K562 (cell line): ENCODE measurements around the gene TASP1. TPM values are rescaled to one million over a fixed set of nuclear protein-coding genes. Genes with fewer than 3 reads are reported as not detected.

Source experiments
- ATAC-seq: fragments of 200-7000 bp; cut with Tn5 transposase; 3 replicates; pipeline ENCODE4 v1.9.1; 2020; ENCODE audit warnings: moderate library complexity
- Bru-seq: library from RNA; stranded (reverse); fragments of 400-500 nt; gene quantifications from one replicate; lab custom pipeline; 2021; lab: Mats Ljungman, UMichigan
- BruChase-seq, 2 experiments: library from RNA; stranded (reverse); fragments of 400-500 nt; gene quantifications; one replicate each; lab custom pipeline; 2021; lab: Mats Ljungman, UMichigan
- BruUV-seq: library from RNA; stranded (reverse); fragments of 400-500 nt; replicated peaks from 2 replicates; lab custom pipeline; 2021; lab: Mats Ljungman, UMichigan
- CTCF ChIA-PET: fragments of 300-600 bp; formaldehyde crosslinking; extraction: SDS; loops from one replicate; lab custom pipeline; 2021; ENCODE audit warnings: low intra/inter-chr PET ratio; lab: Yijun Ruan, JAX
- POLR2A ChIA-PET: fragments of 300-600, 350-650 bp; sonication (Branson Sonifier 250); formaldehyde crosslinking; extraction: SDS; loops from one replicate; lab custom pipeline; 2021; ENCODE audit warnings: antibody characterized with exemption, inconsistent platforms; lab: Yijun Ruan, JAX
- DNase-seq, 4 experiments: peaks; one replicate each; pipeline versions ENCODE4 v3.0.0 to v3.0.0-alpha.2; 2011 to 2018; ENCODE audit warnings: low spot score in 3 of 4, mixed read lengths in 3 of 4; ENCODE audit errors: extremely low read depth in 1 of 4
- FAIRE-seq: peaks from 2 replicates; lab custom pipeline; 2011; peaks lifted over from hg19 to GRCh38; lab: Jason Lieb, UNC
- H2AFZ ChIP-seq: 2 replicates; pipeline ENCODE4 v1.6.0; 2011; ENCODE audit warnings: low read depth, low read length, control low read depth, inconsistent platforms
- H3K27ac ChIP-seq: fragments of 200-600 bp; 3 replicates; pipeline ENCODE4 v1.8.0; 2011; ENCODE audit warnings: low read depth, mild to moderate bottlenecking, control low read depth, inconsistent platforms, low read length, moderate library complexity, mixed read lengths; ENCODE audit errors: extremely low read depth
- H3K27me3 ChIP-seq, 2 experiments: fragments of 300-600 bp in 1 of 2; 2 replicates in 1 of 2; 3 replicates in 1 of 2; pipeline versions ENCODE4 v1.6.0 to v1.8.0; 2011; ENCODE audit warnings: inconsistent platforms in 2 of 2, low read length in 2 of 2, mild to moderate bottlenecking in 1 of 2, mixed read lengths in 1 of 2, moderate library complexity in 1 of 2; ENCODE audit not compliant: control insufficient read depth in 2 of 2, insufficient read depth in 2 of 2
- H3K36me3 ChIP-seq: fragments of 300-600 bp; 3 replicates; pipeline ENCODE4 v1.8.0; 2011; ENCODE audit warnings: mild to moderate bottlenecking, low read length, inconsistent platforms; ENCODE audit not compliant: control insufficient read depth, insufficient read depth
- H3K4me1 ChIP-seq, 2 experiments: fragments of 200-600 bp in 1 of 2; replicated peaks in 1 of 2; 2 replicates in 1 of 2; 3 replicates in 1 of 2; pipeline versions ENCODE4 v1.5.1 to v1.8.0; 2011; ENCODE audit warnings: inconsistent platforms in 2 of 2, low read length in 2 of 2, mild to moderate bottlenecking in 1 of 2, mixed read lengths in 1 of 2, moderate library complexity in 1 of 2; ENCODE audit not compliant: control insufficient read depth in 2 of 2, insufficient read depth in 2 of 2
- H3K4me2 ChIP-seq: 2 replicates; pipeline ENCODE4 v1.6.1; 2011; ENCODE audit warnings: low read length, control low read depth, inconsistent platforms, mixed read lengths; ENCODE audit not compliant: insufficient read depth
- H3K4me3 ChIP-seq: fragments of 200-600 bp; sonication (generic), shearing (Covaris generic); 2 replicates; pipeline ENCODE4 v1.5.1; 2016; ENCODE audit warnings: control low read depth, inconsistent platforms
- H3K79me2 ChIP-seq: fragments of 200-600 bp; 3 replicates; pipeline ENCODE4 v1.8.0; 2011; ENCODE audit warnings: low read length, inconsistent platforms; ENCODE audit not compliant: control insufficient read depth, insufficient read depth
- H3K9ac ChIP-seq, 2 experiments: 2 replicates each; pipeline versions ENCODE4 v1.6.0 to v1.6.1; 2011; ENCODE audit warnings: low read depth in 2 of 2, low read length in 2 of 2, control low read depth in 1 of 2, inconsistent platforms in 1 of 2, mild to moderate bottlenecking in 1 of 2, mixed read lengths in 1 of 2; ENCODE audit not compliant: insufficient read depth in 1 of 2
- H3K9me1 ChIP-seq: one replicate; pipeline ENCODE4 v1.6.0; 2011; ENCODE audit warnings: inconsistent platforms, mild to moderate bottlenecking, low read length, moderate library complexity; ENCODE audit not compliant: control insufficient read depth, insufficient read depth
- H3K9me3 ChIP-seq: replicated peaks from 2 replicates; pipeline ENCODE4 v1.5.1; 2011; ENCODE audit warnings: low read depth, low read length, inconsistent platforms; ENCODE audit not compliant: control insufficient read depth, insufficient read depth
- H4K20me1 ChIP-seq: replicated peaks from 2 replicates; pipeline ENCODE4 v1.6.1; 2011; ENCODE audit warnings: low read length, inconsistent platforms, mixed read lengths; ENCODE audit not compliant: control insufficient read depth, insufficient read depth
- ATF1 ChIP-seq, 2 experiments: fragments of 450-650 bp in 1 of 2; IDR thresholded peaks; 2 replicates each; pipeline ENCODE4 v1.6.1; 2016; ENCODE audit warnings: missing compliant biosample characterization in 1 of 2, missing genetic modification characterization in 1 of 2
- HCFC1 ChIP-seq: IDR thresholded peaks from 2 replicates; pipeline ENCODE4 v1.6.1; 2012; ENCODE audit warnings: low read depth, low read length, improper control_type of control experiment
- HDAC2 ChIP-seq: fragments of 450-650 bp; IDR thresholded peaks from 2 replicates; pipeline ENCODE4 v1.6.1; 2016; ENCODE audit warnings: mild to moderate bottlenecking
- HDGF ChIP-seq: fragments of 450-650 bp; IDR thresholded peaks from 2 replicates; pipeline ENCODE4 v1.6.1; 2016
- MNT ChIP-seq, 2 experiments: fragments of 450-650 bp; conservative IDR thresholded peaks; 2 replicates each; pipeline ENCODE4 v1.6.1; 2017; ENCODE audit warnings: mild to moderate bottlenecking in 2 of 2, moderate library complexity in 2 of 2
- PHB2 ChIP-seq: fragments of 450-650 bp; IDR thresholded peaks from 2 replicates; pipeline ENCODE4 v1.6.1; 2017; ENCODE audit warnings: low read depth
- SOX6 ChIP-seq: fragments of 450-650 bp; IDR thresholded peaks from 2 replicates; pipeline ENCODE4 v1.6.1; 2014; ENCODE audit warnings: mild to moderate bottlenecking
- TFE3 ChIP-seq: fragments of 450-650 bp; formaldehyde crosslinking; IDR thresholded peaks from 2 replicates; pipeline ENCODE4 v1.4.0; 2020; ENCODE audit warnings: mild to moderate bottlenecking, mixed read lengths
- whole genome bisulfite sequencing: fragments of 100-300 bp; shearing (Covaris generic); methylation state at CpG from one replicate; pipeline ENCODE4 v1.1.6; 2016; ENCODE audit warnings: low coverage, mixed read lengths; ENCODE audit not compliant: insufficient coverage; ENCODE audit errors: missing lambda C conversion rate; 5-methylcytosine and 5-hydroxymethylcytosine counted together
- in situ Hi-C: fragments of 300-500 bp; cut with MboI; formaldehyde crosslinking; loops from 4 replicates; pipeline ENCODE4 v1.15.0; 2018; ENCODE audit warnings: inconsistent platforms, mixed read lengths
- intact Hi-C: fragments of 100-400 bp; cut with micrococcal nuclease; formaldehyde crosslinking; loops from 2 replicates; pipeline ENCODE4 v1.14.2; 2022
- long read RNA-seq, 3 experiments: library from polyadenylated mRNA in 2 of 3; library from RNA in 1 of 3; unstranded in 2 of 3; stranded (forward) in 1 of 3; transcript quantifications; one replicate each; pipeline ENCODE4 v2.0.0, GENCODE V29; 2019 to 2022
- polyA minus RNA-seq, 3 experiments: library from RNA; depleted of rRNA, polyadenylated mRNA; stranded (reverse); fragments of >200 nt; gene quantifications; 2 replicates each; pipeline ENCODE4 v1.2.3, GENCODE V29; 2011
- polyA plus RNA-seq, 8 experiments: library from polyadenylated mRNA; depleted of rRNA in 4 of 8; stranded (reverse) in 5 of 8; unstranded in 3 of 8; fragments of >200 nt; fragmentation: Nextera tagmentation in 2 of 8; fragmentation: Illumina TruSeq in 1 of 8; extraction: Ambion mirVana in 2 of 8; extraction: Trizol in 1 of 8; gene quantifications; 2 replicates each; pipeline versions ENCODE4 v1.2.1 to v1.2.3, GENCODE V29; 2011 to 2014; ENCODE audit warnings: inconsistent platforms in 1 of 8, missing spikeins in 1 of 8
- total RNA-seq, 7 experiments: library from RNA; depleted of rRNA in 6 of 7; stranded (reverse); fragments of >200 nt in 6 of 7; fragmentation: Illumina TruSeq in 2 of 7; extraction: Trizol in 2 of 7; gene quantifications; 2 replicates each; pipeline versions ENCODE4 v1.2.1 to v1.2.3, GENCODE V29; 2011 to 2021; ENCODE audit warnings: low replicate concordance in 1 of 7
- TF ChIP-seq, protein P1 (sequence below): IDR thresholded peaks from 2 replicates; pipeline ENCODE4 v1.6.1; 2011; ENCODE audit not compliant: insufficient read length; ENCODE audit errors: extremely low read depth
- TF ChIP-seq, protein P2 (sequence below): IDR thresholded peaks from 2 replicates; pipeline ENCODE4 v1.6.1; 2012; ENCODE audit warnings: low read depth, low read length, improper control_type of control experiment, borderline replicate concordance

TASP1 gene
- total RNA-seq (2011; cell fraction: chromatin; rRNA removed; ENCODE audit: low replicate concordance), result 24.9 and 39.3 TPM in 2 replicates
- 9.3 and 14.9 TPM in 2 replicates for total RNA-seq (2011; cell fraction: nucleolus; rRNA removed)
- total RNA-seq (2011; cell fraction: nucleoplasm; rRNA removed), result 16.5 and 18.9 TPM in 2 replicates
- total RNA-seq (2014; rRNA removed) (5.1 and 5.2 TPM in 2 replicates), total RNA-seq (2014; rRNA removed; fragmentation: Illumina TruSeq; extraction: Trizol) (7.1 and 8.3 TPM in 2 replicates), total RNA-seq (2015; rRNA removed; fragmentation: Illumina TruSeq; extraction: Trizol) (5.4 and 6.4 TPM in 2 replicates), total RNA-seq (2021) (5.4 and 5.9 TPM in 2 replicates), polyA plus RNA-seq (2011; rRNA removed) (8.3 and 11.4 TPM in 2 replicates), polyA plus RNA-seq (2014; fragmentation: Illumina TruSeq; extraction: Trizol) (3.7 and 4.6 TPM in 2 replicates), polyA plus RNA-seq (2014; fragmentation: Nextera tagmentation; extraction: Ambion mirVana) (10 to 100 TPM in 1 of 2 experiments, 1 to 10 TPM in 1; 8.6 to 10.6 TPM), polyA plus RNA-seq (2014; rRNA removed) (5.1 and 6.4 TPM in 2 replicates), polyA minus RNA-seq (2011; rRNA and poly(A)+ RNA removed) (18.3 and 40.1 TPM in 2 replicates), Bru-seq, nascent RNA (percentile 64 among the genes with signal in this experiment), BruChase-seq, experiment 1, labeled RNA remaining after a 2-hour chase (percentile 65 among the genes with signal in this experiment), BruChase-seq, experiment 2, labeled RNA remaining after a 6-hour chase (percentile 61 among the genes with signal in this experiment)
- polyA plus RNA-seq (2011; cell fraction: cytosol; rRNA removed), result 1.9 and 5.8 TPM in 2 replicates
- polyA plus RNA-seq (2011; cell fraction: nucleus; rRNA removed), result 7.0 and 14.3 TPM in 2 replicates
- 4.4 TPM in 2 replicates for polyA plus RNA-seq (2012)
- 2.8 and 8.0 TPM in 2 replicates for polyA minus RNA-seq (2011; cell fraction: cytosol; rRNA and poly(A)+ RNA removed)
- polyA minus RNA-seq (2011; cell fraction: nucleus; rRNA and poly(A)+ RNA removed), result 19.5 and 53.2 TPM in 2 replicates
- long read RNA-seq, experiment 1, transcript TASP1-201 (14 exons, 2,352 nt), result major isoform, 10 of 30 reads
- long read RNA-seq, experiment 1, partial matches to known transcripts, result 9 of 30 reads
- long read RNA-seq, experiment 1, other reads (novel, unspliced or antisense), result 11 of 30 reads
- long read RNA-seq, experiment 2, partial matches to known transcripts, result 1 of 5 reads
- long read RNA-seq, experiment 2, other reads (novel, unspliced or antisense), result 3 of 5 reads
- long read RNA-seq, experiment 3, partial matches to known transcripts, result 3 of 6 reads
- long read RNA-seq, experiment 3, other reads (novel, unspliced or antisense), result 1 of 6 reads

- Histone ChIP-seq H2AFZ (peak within 1 kb of the TSS; percentile 99), H3K27ac (peak within 1 kb of the TSS; percentile 63), H3K4me1 (no peaks in the 10 kb centered on the region; a peak in 3 of 5 replicates), H3K36me3 (no peaks in the 10 kb centered on the region), H3K9me1 (no peaks in the 10 kb centered on the region), H3K27me3 (no peaks in the 10 kb centered on the region), H3K9ac (peak within 1 kb of the TSS; percentile 69 to 89), H4K20me1 (no peaks in the 10 kb centered on the region), H3K79me2 (peaks cover 31% of the 10 kb centered on the region), H3K4me3 (peak within 1 kb of the TSS; percentile 93), H3K4me2 (peak within 1 kb of the TSS; percentile 83), H3K9me3 (no peaks in the 10 kb centered on the region)
- FAIRE-seq (peak; percentile 98), DNase-seq (peak; percentile 93 to 95 (median 94)), ATAC-seq (peak; percentile 100)
- ChIA-PET CTCF (no interaction called here), POLR2A (no interaction called here)
- no TSS peak for BruUV-seq
- intact Hi-C loops, result no loop called here
- in situ Hi-C loops, result no loop called here
- 0% methylated on average over 31 of the region's 50 CpGs for WGBS
- TF ChIP-seq PHB2 (no peak), HDGF (no peak), MNT (conservative IDR thresholded peaks at IDR 0.05) (peak; percentile 77 to 87), TFE3 (CRISPR knock-in tag) (peak; percentile 54), ATF1 (CRISPR knock-in tag; IDR thresholded peaks at IDR 0.05) (no peak), ATF1 (tag; IDR thresholded peaks at IDR 0.05) (peak; percentile 90), HCFC1 (0 out of 2 replicates have a peak, but pooled peaks have one; percentile 22), SOX6 (no peak), HDAC2 (0 out of 2 replicates have a peak, but pooled peaks have one; percentile 6)
- TF ChIP-seq, protein P1, sequence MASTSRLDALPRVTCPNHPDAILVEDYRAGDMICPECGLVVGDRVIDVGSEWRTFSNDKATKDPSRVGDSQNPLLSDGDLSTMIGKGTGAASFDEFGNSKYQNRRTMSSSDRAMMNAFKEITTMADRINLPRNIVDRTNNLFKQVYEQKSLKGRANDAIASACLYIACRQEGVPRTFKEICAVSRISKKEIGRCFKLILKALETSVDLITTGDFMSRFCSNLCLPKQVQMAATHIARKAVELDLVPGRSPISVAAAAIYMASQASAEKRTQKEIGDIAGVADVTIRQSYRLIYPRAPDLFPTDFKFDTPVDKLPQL, result no peak
- TF ChIP-seq, protein P2, sequence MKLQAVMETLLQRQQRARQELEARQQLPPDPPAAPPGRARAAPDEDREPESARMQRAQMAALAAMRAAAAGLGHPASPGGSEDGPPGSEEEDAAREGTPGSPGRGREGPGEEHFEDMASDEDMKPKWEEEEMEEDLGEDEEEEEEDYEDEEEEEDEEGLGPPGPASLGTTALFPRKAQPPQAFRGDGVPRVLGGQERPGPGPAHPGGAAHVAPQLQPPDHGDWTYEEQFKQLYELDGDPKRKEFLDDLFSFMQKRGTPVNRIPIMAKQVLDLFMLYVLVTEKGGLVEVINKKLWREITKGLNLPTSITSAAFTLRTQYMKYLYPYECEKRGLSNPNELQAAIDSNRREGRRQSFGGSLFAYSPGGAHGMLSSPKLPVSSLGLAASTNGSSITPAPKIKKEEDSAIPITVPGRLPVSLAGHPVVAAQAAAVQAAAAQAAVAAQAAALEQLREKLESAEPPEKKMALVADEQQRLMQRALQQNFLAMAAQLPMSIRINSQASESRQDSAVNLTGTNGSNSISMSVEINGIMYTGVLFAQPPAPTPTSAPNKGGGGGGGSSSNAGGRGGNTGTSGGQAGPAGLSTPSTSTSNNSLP, result no peak
Observed at GRCh38 chr20:13638496-13639149, at the start of gene TASP1. Gene TASP1 (minus strand): TSS chr20:13638932. CDS start chr20:13630078, 8,854 bp downstream.
